ENCODE results near the gene PRKACA.

PRKACA gene

GRCh38 chr19:14116918-14117578 is 514 bp downstream of the PRKACA start:
- no peak for DNase-seq (ENCODE audit: insufficient read length, low spot score)
- no peak for TF ChIP-seq POLR2A (IDR thresholded peaks at IDR 0.05; ENCODE audit: low read depth, low read length)
- FAIRE-seq: no peak

- no peak for TF ChIP-seq POLR2A (IDR thresholded peaks at IDR 0.05; ENCODE audit: low read depth, low read length)
- FAIRE-seq: no peak
- DNase-seq (ENCODE audit: insufficient read length, low spot score): no peak
Measured at GRCh38 chr19:14116525-14116917, 1.0 kb downstream of the PRKACA start.

GRCh38 chr19:14115756-14116155 is 1.8 kb downstream of the PRKACA start:
- FAIRE-seq (no peak), DNase-seq (ENCODE audit: insufficient read length, low spot score) (no peak)
- no peak for TF ChIP-seq POLR2A (IDR thresholded peaks at IDR 0.05; ENCODE audit: low read depth, low read length)

- DNase-seq (ENCODE audit: insufficient read length, low spot score) (no peak), FAIRE-seq (no peak)
Measured at GRCh38 chr19:14114854-14115253, 2.7 kb downstream of the PRKACA start.

GRCh38 chr19:14114439-14114838 is 3.1 kb downstream of the PRKACA start:
- DNase-seq (ENCODE audit: insufficient read length, low spot score): no peak
- no peak for FAIRE-seq
- no peak for TF ChIP-seq POLR2A (IDR thresholded peaks at IDR 0.05; ENCODE audit: low read depth, low read length)

More at GRCh38 chr19:14114854-14115253, 2.7 kb downstream of the PRKACA start:
- TF ChIP-seq POLR2A (IDR thresholded peaks at IDR 0.05; ENCODE audit: low read depth, low read length): no peak

GRCh38 chr19:14113762-14114414 is 3.7 kb downstream of the PRKACA start:
- TF ChIP-seq POLR2A (IDR thresholded peaks at IDR 0.05; ENCODE audit: low read depth, low read length): no peak
- DNase-seq (ENCODE audit: insufficient read length, low spot score): no peak
- FAIRE-seq: no peak

- TF ChIP-seq POLR2A (IDR thresholded peaks at IDR 0.05; ENCODE audit: low read depth, low read length): no peak
- no peak for DNase-seq (ENCODE audit: insufficient read length, low spot score)
- FAIRE-seq: no peak
Measured at GRCh38 chr19:14112809-14113385, 4.7 kb downstream of the PRKACA start.

GRCh38 chr19:14112051-14112808 is 5.3 kb downstream of the PRKACA start:
- DNase-seq (ENCODE audit: insufficient read length, low spot score) (no peak), FAIRE-seq (no peak)
- TF ChIP-seq POLR2A (IDR thresholded peaks at IDR 0.05; ENCODE audit: low read depth, low read length): no peak

- no peak for FAIRE-seq
- DNase-seq (ENCODE audit: insufficient read length, low spot score): no peak
- TF ChIP-seq POLR2A (IDR thresholded peaks at IDR 0.05; ENCODE audit: low read depth, low read length): no peak
Measured at GRCh38 chr19:14111486-14111885, 6.1 kb downstream of the PRKACA start.

- FAIRE-seq (no peak), DNase-seq (ENCODE audit: insufficient read length, low spot score) (no peak)
- TF ChIP-seq POLR2A (IDR thresholded peaks at IDR 0.05; ENCODE audit: low read depth, low read length): no peak
Measured at GRCh38 chr19:14110650-14111049, 6.9 kb downstream of the PRKACA start.

GRCh38 chr19:14107581-14108461 is 9.7 kb downstream of the PRKACA start:
- DNase-seq (ENCODE audit: insufficient read length, low spot score) (no peak), FAIRE-seq (no peak)

GRCh38 chr19:14106840-14107239 is 10.7 kb downstream of the PRKACA start:
- FAIRE-seq (no peak), DNase-seq (ENCODE audit: insufficient read length, low spot score) (no peak)
- TF ChIP-seq POLR2A (IDR thresholded peaks at IDR 0.05; ENCODE audit: low read depth, low read length): no peak

More at GRCh38 chr19:14107581-14108461, 9.7 kb downstream of the PRKACA start:
- TF ChIP-seq POLR2A (IDR thresholded peaks at IDR 0.05; ENCODE audit: low read depth, low read length): no peak

- DNase-seq (ENCODE audit: insufficient read length, low spot score): no peak
- FAIRE-seq: no peak
- TF ChIP-seq POLR2A (IDR thresholded peaks at IDR 0.05; ENCODE audit: low read depth, low read length): no peak
Measured at GRCh38 chr19:14105680-14106079, 11.9 kb downstream of the PRKACA start.
